ENCODE results near the gene SI.

GRCh38 chr3:165082650-165083049 is 4.4 kb upstream of the SI start:
- no peak for TF ChIP-seq CTCF (IDR thresholded peaks at IDR 0.05)
- TF ChIP-seq POLR2A (IDR thresholded peaks at IDR 0.05), result no peak

Measured in right lobe of liver (tissue), 4 donors.